ENCODE results near the gene PTPRH. TPM values are rescaled to one million over a fixed set of nuclear protein-coding genes. Genes with fewer than 3 reads are reported as not detected.

Gene PTPRH
- total and polyA plus RNA-seq, 9 of the 15 experiments (the other 6 are each of a cell fraction or from before 2014, with no cell fraction given), result 0.87 to 34.3 (median 22.7) TPM

GRCh38 chr19:55146705-55147273 is 62.5 kb downstream of the PTPRH start (continued):
- no peak for TF ChIP-seq CUX1 (CRISPR knock-in tag; IDR thresholded peaks at IDR 0.05)
- TF ChIP-seq ZBTB17 (CRISPR knock-in tag; IDR thresholded peaks at IDR 0.05), result no peak
- 0 out of 2 replicates have a peak, but pooled peaks have one; percentile 25 for TF ChIP-seq LCOR (CRISPR knock-in tag; IDR thresholded peaks at IDR 0.05)
- no peak for TF ChIP-seq E2F8 (IDR thresholded peaks at IDR 0.05; ENCODE audit: low read depth, partially characterized antibody)
- no peak for TF ChIP-seq HLTF (IDR thresholded peaks at IDR 0.05)
- no peak for TF ChIP-seq ELK1 (CRISPR knock-in tag; IDR thresholded peaks at IDR 0.05)
- TF ChIP-seq NCOA2 (IDR thresholded peaks at IDR 0.05; ENCODE audit: partially characterized antibody in 2 of 2), result no peak
- TF ChIP-seq VEZF1 (CRISPR knock-in tag; IDR thresholded peaks at IDR 0.05), result no peak
- TF ChIP-seq HINFP (tag; conservative IDR thresholded peaks at IDR 0.05; ENCODE audit: low read depth), result no peak
- no peak for TF ChIP-seq PURB (CRISPR knock-in tag; IDR thresholded peaks at IDR 0.05; ENCODE audit: low read depth)
- no peak for TF ChIP-seq FOS (IDR thresholded peaks at IDR 0.05; ENCODE audit: extremely low read depth, insufficient read length)
- peak; percentile 63; the same call in 1 of the 2 replicates for TF ChIP-seq MTA3 (IDR thresholded peaks at IDR 0.05; ENCODE audit: borderline replicate concordance)
- no peak for TF ChIP-seq KLF1 (tag; IDR thresholded peaks at IDR 0.05)
- no peak for TF ChIP-seq MCM2 (IDR thresholded peaks at IDR 0.05; ENCODE audit: low read depth)
- TF ChIP-seq ZBTB8A (IDR thresholded peaks at IDR 0.05; ENCODE audit: partially characterized antibody), result no peak
- TF ChIP-seq SIRT6 (IDR thresholded peaks at IDR 0.05; ENCODE audit: low read depth, low read length), result no peak

All from K562 (cell line).